Thyroid gland (tissue), 4 donors: ENCODE data around the gene TNFRSF21. TPM values are rescaled to one million over a fixed set of nuclear protein-coding genes. Genes with fewer than 3 reads are reported as not detected.
"Not testable (repeated sequence)": the region's sequence is repeated elsewhere in the genome, so short reads cannot be mapped to it uniquely, and the experiment has no call there.

Experiments
- DNase-seq, 2 donors: peaks; one replicate each; pipeline ENCODE4 v3.0.0-alpha.2; 2019
- H3K27ac ChIP-seq, 3 donors: fragments of 200-600 bp; sonication (generic); 1 replicate in 2 of 3; 2 replicates in 1 of 3; pipeline ENCODE4 v1.5.1; 2016 to 2019; ENCODE audit warnings: mild to moderate bottlenecking in 1 of 3, moderate library complexity in 1 of 3
- H3K27me3 ChIP-seq: fragments of 200-600 bp; sonication (generic); one replicate; pipeline ENCODE4 v1.5.1; 2019
- H3K36me3 ChIP-seq, 2 donors: fragments of 200-600 bp; sonication (generic); one replicate each; pipeline ENCODE4 v1.5.1; 2016 to 2019
- H3K4me1 ChIP-seq, 2 donors: fragments of 200-600 bp; sonication (generic); one replicate each; pipeline ENCODE4 v1.5.1; 2017 to 2019
- H3K4me3 ChIP-seq, 3 donors: fragments of 200-600 bp; sonication (generic); replicated peaks in 1 of 3; 1 replicate in 2 of 3; 2 replicates in 1 of 3; pipeline ENCODE4 v1.5.1; 2016; ENCODE audit warnings: mild to moderate bottlenecking in 1 of 3
- H3K9me3 ChIP-seq: fragments of 200-600 bp; sonication (generic); one replicate; pipeline ENCODE4 v1.5.1; 2017
- POLR2A ChIP-seq, 2 donors: fragments of 450-650 bp; IDR thresholded peaks; one replicate each; pipeline ENCODE4 v1.6.1; 2017; ENCODE audit warnings: antibody characterized with exemption in 2 of 2, mild to moderate bottlenecking in 2 of 2, moderate library complexity in 1 of 2
- WGBS, 2 donors: methylation state at CpG; one replicate each; pipeline ENCODE4 v1.1.5; 2017; 5-methylcytosine and 5-hydroxymethylcytosine counted together
- intact Hi-C: fragments of 100-400 bp; cut with DNase I; formaldehyde crosslinking; loops from one replicate; pipeline ENCODE4 v1.15.1; 2023
- total RNA-seq, 4 donors: library from RNA; depleted of rRNA; stranded (reverse); fragments of >200 nt; gene quantifications; one replicate each; pipeline ENCODE4 v1.2.3, GENCODE V29; 2016
- TF ChIP-seq, protein P1 (sequence below), 6 experiments: fragments of 200-600 bp in 3 of 6; fragments of 450-650 bp in 3 of 6; sonication (generic) in 3 of 6; IDR thresholded peaks; one replicate each; pipeline ENCODE4 v1.5.1; 2016 to 2019; ENCODE audit warnings: antibody characterized with exemption in 6 of 6, mild to moderate bottlenecking in 2 of 6, inconsistent platforms in 1 of 6, moderate library complexity in 1 of 6

TNFRSF21 gene
- total RNA-seq, 4 donors from 2014 or later = 5.7 to 13.6 (median 7.0) TPM

GRCh38 chr6:47336334-47336733, 26.6 kb upstream of the TNFRSF21 start:
- Histone ChIP-seq H3K4me1 (no peaks in the 10 kb centered on the region), H3K27me3 (no peaks in the 10 kb centered on the region), H3K36me3 (no peaks in the 10 kb centered on the region), H3K9me3 (no peaks in the 10 kb centered on the region), H3K4me3 (no peak overlapping the region), H3K27ac (no peak overlapping the region)
- DNase-seq = no peak
- intact Hi-C loops = no loop called here
- TF ChIP-seq, protein P1, sequence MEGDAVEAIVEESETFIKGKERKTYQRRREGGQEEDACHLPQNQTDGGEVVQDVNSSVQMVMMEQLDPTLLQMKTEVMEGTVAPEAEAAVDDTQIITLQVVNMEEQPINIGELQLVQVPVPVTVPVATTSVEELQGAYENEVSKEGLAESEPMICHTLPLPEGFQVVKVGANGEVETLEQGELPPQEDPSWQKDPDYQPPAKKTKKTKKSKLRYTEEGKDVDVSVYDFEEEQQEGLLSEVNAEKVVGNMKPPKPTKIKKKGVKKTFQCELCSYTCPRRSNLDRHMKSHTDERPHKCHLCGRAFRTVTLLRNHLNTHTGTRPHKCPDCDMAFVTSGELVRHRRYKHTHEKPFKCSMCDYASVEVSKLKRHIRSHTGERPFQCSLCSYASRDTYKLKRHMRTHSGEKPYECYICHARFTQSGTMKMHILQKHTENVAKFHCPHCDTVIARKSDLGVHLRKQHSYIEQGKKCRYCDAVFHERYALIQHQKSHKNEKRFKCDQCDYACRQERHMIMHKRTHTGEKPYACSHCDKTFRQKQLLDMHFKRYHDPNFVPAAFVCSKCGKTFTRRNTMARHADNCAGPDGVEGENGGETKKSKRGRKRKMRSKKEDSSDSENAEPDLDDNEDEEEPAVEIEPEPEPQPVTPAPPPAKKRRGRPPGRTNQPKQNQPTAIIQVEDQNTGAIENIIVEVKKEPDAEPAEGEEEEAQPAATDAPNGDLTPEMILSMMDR (IDR thresholded peaks at IDR 0.05) = no peak
- TF ChIP-seq POLR2A (IDR thresholded peaks at IDR 0.05) = no peak

GRCh38 chr6:47335466-47335865, 25.8 kb upstream of the TNFRSF21 start:
- no peak overlapping the region for H3K4me3 ChIP-seq
- 74 to 85% methylated on average over 6 of the region's 6 CpGs for whole genome bisulfite sequencing, 2 donors
- no peaks in the 10 kb centered on the region for H3K4me1 ChIP-seq
- H3K27ac ChIP-seq = no peak overlapping the region
- TF ChIP-seq, protein P1 (IDR thresholded peaks at IDR 0.05) = no peak
- TF ChIP-seq POLR2A (IDR thresholded peaks at IDR 0.05) = no peak
- DNase-seq = no peak
- no peaks in the 10 kb centered on the region for H3K9me3 ChIP-seq
- intact Hi-C loops = no loop called here
- H3K27me3 ChIP-seq = no peaks in the 10 kb centered on the region
- no peaks in the 10 kb centered on the region for H3K36me3 ChIP-seq

GRCh38 chr6:47334334-47334733, 24.6 kb upstream of the TNFRSF21 start:
- DNase-seq = no peak
- Histone ChIP-seq H3K9me3 (no peaks in the 10 kb centered on the region), H3K4me1 (no peaks in the 10 kb centered on the region), H3K27ac (no peak overlapping the region), H3K4me3 (no peak overlapping the region), H3K27me3 (no peaks in the 10 kb centered on the region), H3K36me3 (no peaks in the 10 kb centered on the region)
- intact Hi-C loops = no loop called here
- no peak for TF ChIP-seq POLR2A (IDR thresholded peaks at IDR 0.05)
- TF ChIP-seq, protein P1 (IDR thresholded peaks at IDR 0.05) = no peak

- H3K27ac ChIP-seq, H3K4me1 ChIP-seq, H3K27me3 ChIP-seq, H3K36me3 ChIP-seq, H3K4me3 ChIP-seq, intact Hi-C loops, DNase-seq, H3K9me3 ChIP-seq: not testable (repeated sequence)
- WGBS, 2 donors = 91 to 97% methylated on average over 3 of the region's 3 CpGs
Measured at GRCh38 chr6:47328606-47329005, 18.9 kb upstream of the TNFRSF21 start.

DNA sequence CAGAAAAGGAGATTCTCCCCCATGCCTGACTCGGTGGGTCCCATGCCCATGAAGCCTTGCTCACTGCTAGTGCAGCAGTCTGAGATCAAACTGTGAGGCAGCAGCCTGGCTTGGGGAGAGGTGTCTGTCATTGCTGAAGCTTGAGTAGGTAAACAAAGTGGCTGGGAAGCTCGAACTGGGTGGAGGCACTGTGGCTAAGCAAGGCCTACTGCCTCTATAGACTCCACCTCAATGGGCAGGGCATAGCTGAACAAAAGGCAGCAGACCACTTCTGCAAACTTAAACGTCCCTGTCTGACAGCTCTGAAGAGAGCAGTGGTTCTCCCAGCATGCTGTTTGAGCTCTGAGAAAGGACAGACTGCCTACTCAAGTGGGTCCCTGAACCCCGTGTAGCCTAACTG, 18.4 kb upstream of the TNFRSF21 start:
- H3K27me3 ChIP-seq, H3K9me3 ChIP-seq, intact Hi-C loops, H3K4me3 ChIP-seq, H3K4me1 ChIP-seq, H3K36me3 ChIP-seq, DNase-seq, H3K27ac ChIP-seq: not testable (repeated sequence)
- WGBS, 2 donors = 78 to 100% methylated on average over 2 to 4 of the region's 4 CpGs

- 83 to 88% methylated on average over 1 of the region's 1 CpG for WGBS, 2 donors
- Histone ChIP-seq H3K4me3 (no peak overlapping the region), H3K27ac (no peak overlapping the region), H3K27me3 (no peaks in the 10 kb centered on the region), H3K4me1 (no peaks in the 10 kb centered on the region), H3K9me3 (no peaks in the 10 kb centered on the region), H3K36me3 (no peaks in the 10 kb centered on the region)
- TF ChIP-seq, protein P1 (IDR thresholded peaks at IDR 0.05) = no peak
- no peak for TF ChIP-seq POLR2A (IDR thresholded peaks at IDR 0.05)
- no peak for DNase-seq
- intact Hi-C loops = no loop called here
Measured at GRCh38 chr6:47323887-47324286, 14.2 kb upstream of the TNFRSF21 start.
